Uterus (tissue), 4 donors: ENCODE measurements around the gene ERC2. TPM values are rescaled to one million over a fixed set of nuclear protein-coding genes. Genes with fewer than 3 reads are reported as not detected.

Experiments used
- DNase-seq, 2 donors: peaks; one replicate each; pipeline ENCODE4 v3.0.0-alpha.2; 2019 to 2020
- H3K27ac ChIP-seq, 2 donors: fragments of 200-600 bp; sonication (generic); 1 replicate in 1 of 2; 2 replicates in 1 of 2; pipeline ENCODE4 v1.5.1; 2016 to 2018
- H3K27me3 ChIP-seq, 2 donors: fragments of 200-600 bp; sonication (generic); one replicate each; pipeline ENCODE4 v1.5.1; 2018 to 2019; ENCODE audit warnings: control low read depth in 1 of 2
- H3K36me3 ChIP-seq, 2 donors: fragments of 200-600 bp; sonication (generic); one replicate each; pipeline ENCODE4 v1.5.1; 2019; ENCODE audit warnings: control low read depth in 1 of 2
- H3K4me1 ChIP-seq, 2 donors: fragments of 200-600 bp; sonication (generic); one replicate each; pipeline ENCODE4 v1.5.1; 2018 to 2019; ENCODE audit warnings: control low read depth in 1 of 2
- H3K4me3 ChIP-seq, 2 donors: fragments of 200-600 bp; sonication (generic); 1 replicate in 1 of 2; 2 replicates in 1 of 2; pipeline ENCODE4 v1.5.1; 2018 to 2019; ENCODE audit warnings: mild to moderate bottlenecking in 1 of 2
- H3K9me3 ChIP-seq, 2 donors: fragments of 200-600 bp; sonication (generic); one replicate each; pipeline ENCODE4 v1.5.1; 2019; ENCODE audit warnings: control low read depth in 1 of 2
- POLR2A ChIP-seq, 2 donors: fragments of 450-650 bp; IDR thresholded peaks; one replicate each; pipeline ENCODE4 v1.6.1; 2016; ENCODE audit warnings: antibody characterized with exemption in 2 of 2, mild to moderate bottlenecking in 1 of 2, moderate library complexity in 1 of 2
- intact Hi-C: fragments of 100-400 bp; cut with DNase I; formaldehyde crosslinking; loops from one replicate; pipeline ENCODE4 v1.15.1; 2023; ENCODE audit warnings: low total_unique reads
- total RNA-seq, 4 donors: library from RNA; depleted of rRNA in 3 of 4; stranded (reverse); fragments of >200 nt in 3 of 4; gene quantifications; one replicate each; pipeline versions ENCODE4 v1.1.0 to v1.2.4, GENCODE V29; 2014 to 2023
- TF ChIP-seq, protein P1 (sequence below), 4 experiments: fragments of 200-600 bp in 2 of 4; fragments of 450-650 bp in 2 of 4; sonication (generic) in 2 of 4; IDR thresholded peaks; one replicate each; pipeline ENCODE4 v1.5.1; 2016 to 2019; ENCODE audit warnings: antibody characterized with exemption in 4 of 4, mild to moderate bottlenecking in 2 of 4, moderate library complexity in 1 of 4
- donor health status: DM: yes; HTN: yes; CAD: no.

The ERC2 gene
- total RNA-seq, 4 donors from 2014 or later = 1.7 to 5.5 TPM; not detected in 2

DNA sequence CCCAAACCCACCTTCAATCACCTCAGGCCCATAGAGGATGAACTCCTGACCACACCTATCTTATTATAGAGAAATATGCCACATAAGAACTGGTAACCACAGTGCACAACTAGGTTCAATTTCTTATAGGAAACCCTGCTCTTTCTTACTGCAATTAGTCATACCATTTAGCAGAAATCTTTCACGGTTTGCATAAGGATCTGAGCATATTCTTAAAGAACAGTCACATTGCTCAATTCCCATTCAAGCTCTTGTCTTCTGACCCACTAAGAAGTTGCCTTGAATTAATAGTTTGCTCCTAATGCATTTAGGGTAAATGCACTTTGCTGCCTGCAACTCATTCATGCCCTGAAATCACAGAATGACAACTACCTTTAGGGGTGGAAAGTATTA lies 9.2 kb downstream of the ERC2 start:
- Histone ChIP-seq H3K9me3 (no peaks in the 10 kb centered on the region), H3K27ac (no peak overlapping the region), H3K27me3 (no peaks in the 10 kb centered on the region), H3K36me3 (no peaks in the 10 kb centered on the region), H3K4me1 (no peaks in the 10 kb centered on the region), H3K4me3 (no peak overlapping the region)
- intact Hi-C loops = no loop called here
- TF ChIP-seq POLR2A (IDR thresholded peaks at IDR 0.05) = no peak
- TF ChIP-seq, protein P1, sequence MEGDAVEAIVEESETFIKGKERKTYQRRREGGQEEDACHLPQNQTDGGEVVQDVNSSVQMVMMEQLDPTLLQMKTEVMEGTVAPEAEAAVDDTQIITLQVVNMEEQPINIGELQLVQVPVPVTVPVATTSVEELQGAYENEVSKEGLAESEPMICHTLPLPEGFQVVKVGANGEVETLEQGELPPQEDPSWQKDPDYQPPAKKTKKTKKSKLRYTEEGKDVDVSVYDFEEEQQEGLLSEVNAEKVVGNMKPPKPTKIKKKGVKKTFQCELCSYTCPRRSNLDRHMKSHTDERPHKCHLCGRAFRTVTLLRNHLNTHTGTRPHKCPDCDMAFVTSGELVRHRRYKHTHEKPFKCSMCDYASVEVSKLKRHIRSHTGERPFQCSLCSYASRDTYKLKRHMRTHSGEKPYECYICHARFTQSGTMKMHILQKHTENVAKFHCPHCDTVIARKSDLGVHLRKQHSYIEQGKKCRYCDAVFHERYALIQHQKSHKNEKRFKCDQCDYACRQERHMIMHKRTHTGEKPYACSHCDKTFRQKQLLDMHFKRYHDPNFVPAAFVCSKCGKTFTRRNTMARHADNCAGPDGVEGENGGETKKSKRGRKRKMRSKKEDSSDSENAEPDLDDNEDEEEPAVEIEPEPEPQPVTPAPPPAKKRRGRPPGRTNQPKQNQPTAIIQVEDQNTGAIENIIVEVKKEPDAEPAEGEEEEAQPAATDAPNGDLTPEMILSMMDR (IDR thresholded peaks at IDR 0.05) = no peak
- DNase-seq = no peak

DNA sequence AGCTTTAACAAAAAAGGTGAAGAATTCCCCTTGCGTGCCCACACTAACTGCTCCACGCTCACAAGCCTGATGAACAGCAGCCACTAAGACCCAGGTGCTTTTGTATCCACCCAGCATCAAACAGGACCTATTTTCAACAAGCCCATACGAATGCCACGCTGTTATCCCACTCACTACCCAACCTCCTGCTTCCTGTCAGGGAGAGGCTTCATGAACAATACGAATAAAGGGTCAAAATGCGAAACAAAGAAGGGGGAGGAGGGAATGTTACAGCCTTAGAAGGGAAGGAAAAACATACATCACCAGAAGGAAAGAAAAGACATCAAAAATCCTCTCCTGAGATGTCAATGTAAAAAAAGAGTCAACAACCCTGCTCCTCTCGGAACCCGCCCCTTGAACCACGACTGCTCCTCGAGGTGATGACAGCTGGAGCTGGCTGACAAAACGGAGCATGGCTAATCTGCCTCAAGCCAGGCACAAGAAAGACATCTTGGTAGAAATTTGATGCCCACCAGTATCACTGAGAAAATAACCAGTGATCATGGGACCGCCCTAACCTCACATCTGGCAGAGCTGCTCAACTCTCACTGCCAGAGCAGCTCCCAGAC lies 9.7 kb downstream of the ERC2 start:
- Histone ChIP-seq H3K4me1 (no peaks in the 10 kb centered on the region), H3K4me3 (no peak overlapping the region), H3K9me3 (no peaks in the 10 kb centered on the region), H3K36me3 (no peaks in the 10 kb centered on the region), H3K27ac (no peak overlapping the region), H3K27me3 (no peaks in the 10 kb centered on the region)
- DNase-seq = no peak
- TF ChIP-seq, protein P1 (IDR thresholded peaks at IDR 0.05) = no peak
- no peak for TF ChIP-seq POLR2A (IDR thresholded peaks at IDR 0.05)
- intact Hi-C loops = no loop called here

DNA sequence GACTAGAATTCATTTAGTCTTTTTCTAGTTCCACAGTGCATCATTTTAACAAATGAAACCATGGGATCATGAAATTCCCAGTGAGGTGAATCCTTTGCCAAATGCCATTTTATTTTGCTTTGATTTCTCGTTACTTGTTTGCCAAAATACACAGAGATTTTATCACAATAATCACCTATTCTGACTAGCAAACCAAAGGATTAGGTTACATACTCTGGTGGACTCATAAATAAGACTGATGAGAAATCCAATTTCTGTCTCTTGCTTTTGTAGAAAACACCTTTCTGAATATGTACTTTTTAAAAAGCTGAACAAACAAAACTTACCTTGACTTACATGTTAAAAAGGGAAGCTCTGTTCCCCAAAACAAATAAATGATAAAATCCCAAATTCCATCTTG lies 12.2 kb downstream of the ERC2 start:
- no peak overlapping the region for H3K27ac ChIP-seq
- no peak for TF ChIP-seq POLR2A (IDR thresholded peaks at IDR 0.05)
- TF ChIP-seq, protein P1 (IDR thresholded peaks at IDR 0.05) = no peak
- intact Hi-C loops = no loop called here

DNA sequence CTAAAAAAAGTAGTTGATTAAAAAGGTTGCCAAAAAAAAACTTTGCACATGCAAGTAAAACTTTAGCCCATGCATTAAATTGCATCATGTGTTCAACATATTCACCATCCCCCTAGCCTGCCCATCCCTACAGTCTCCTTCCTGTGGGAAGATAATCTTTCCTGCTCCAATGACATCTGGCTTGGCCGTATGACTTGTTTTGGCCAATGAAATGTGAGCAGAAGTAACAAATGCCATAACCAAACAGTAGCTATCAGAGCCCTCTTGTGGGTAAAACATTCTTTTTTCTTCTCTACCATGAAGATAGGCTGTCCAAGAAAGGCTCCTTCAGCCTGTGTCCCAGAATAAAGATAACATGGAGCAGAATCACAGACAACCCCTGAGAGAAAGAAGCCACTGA lies 15.3 kb downstream of the ERC2 start:
- H3K9me3 ChIP-seq = no peaks in the 10 kb centered on the region
- TF ChIP-seq POLR2A (IDR thresholded peaks at IDR 0.05) = no peak
- TF ChIP-seq, protein P1 (IDR thresholded peaks at IDR 0.05) = no peak
- H3K4me1 ChIP-seq = no peaks in the 10 kb centered on the region
- no peaks in the 10 kb centered on the region for H3K27me3 ChIP-seq
- H3K4me3 ChIP-seq = no peak overlapping the region
- no peaks in the 10 kb centered on the region for H3K36me3 ChIP-seq
- intact Hi-C loops = no loop called here
- H3K27ac ChIP-seq = no peak overlapping the region
- no peak for DNase-seq

More for the DNA sequence above, 12.2 kb downstream of the ERC2 start:
- Histone ChIP-seq H3K4me1 (no peaks in the 10 kb centered on the region), H3K27me3 (no peaks in the 10 kb centered on the region), H3K9me3 (no peaks in the 10 kb centered on the region), H3K36me3 (no peaks in the 10 kb centered on the region), H3K4me3 (no peak overlapping the region)
- no peak for DNase-seq

DNA sequence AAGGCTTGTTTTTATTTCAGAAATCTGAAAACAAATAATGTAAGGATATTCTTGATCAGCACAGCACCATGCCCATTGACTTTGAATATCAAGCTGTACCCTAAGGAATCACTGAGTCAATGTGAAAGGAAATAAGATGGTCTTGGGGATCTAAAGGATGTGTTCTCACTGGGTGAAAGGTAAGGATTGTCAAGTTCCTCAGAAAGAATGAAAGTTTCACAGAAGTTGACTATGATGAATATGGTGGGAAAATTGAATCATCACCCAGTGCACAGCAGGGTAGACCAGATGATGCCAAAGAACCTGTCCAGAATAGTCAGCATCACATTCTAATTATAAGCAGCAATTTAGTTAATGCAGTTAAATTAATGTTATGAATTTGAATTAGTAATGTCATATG lies 16.2 kb downstream of the ERC2 start:
- H3K4me1 ChIP-seq = no peaks in the 10 kb centered on the region
- H3K9me3 ChIP-seq = no peaks in the 10 kb centered on the region
- intact Hi-C loops = no loop called here
- H3K27me3 ChIP-seq = no peaks in the 10 kb centered on the region
- H3K4me3 ChIP-seq = no peak overlapping the region
- H3K36me3 ChIP-seq = no peaks in the 10 kb centered on the region
- TF ChIP-seq, protein P1 (IDR thresholded peaks at IDR 0.05) = no peak
- no peak for TF ChIP-seq POLR2A (IDR thresholded peaks at IDR 0.05)
- no peak overlapping the region for H3K27ac ChIP-seq
- DNase-seq = no peak
